CD4-positive, alpha-beta T cell treated with Interleukin-21 for 1 hour (primary cell): Measurements from ENCODE around the gene ST7.
A peak's percentile ranks its signal among the peaks of the same experiment; 100 is the strongest.
"Not testable (repeated sequence)": the region's sequence is repeated elsewhere in the genome, so short reads cannot be mapped to it uniquely, and the experiment has no call there.

Experiments used
- DNase-seq: peaks from one replicate; pipeline ENCODE4 v3.0.0-alpha.2; 2020

ST7 gene

GRCh38 chr7:117010375-117011133, 57.3 kb downstream of the ST7 start:
- no peak for DNase-seq

- no peak for DNase-seq
Observed at GRCh38 chr7:117011419-117012260, 58.3 kb downstream of the ST7 start.

DNA sequence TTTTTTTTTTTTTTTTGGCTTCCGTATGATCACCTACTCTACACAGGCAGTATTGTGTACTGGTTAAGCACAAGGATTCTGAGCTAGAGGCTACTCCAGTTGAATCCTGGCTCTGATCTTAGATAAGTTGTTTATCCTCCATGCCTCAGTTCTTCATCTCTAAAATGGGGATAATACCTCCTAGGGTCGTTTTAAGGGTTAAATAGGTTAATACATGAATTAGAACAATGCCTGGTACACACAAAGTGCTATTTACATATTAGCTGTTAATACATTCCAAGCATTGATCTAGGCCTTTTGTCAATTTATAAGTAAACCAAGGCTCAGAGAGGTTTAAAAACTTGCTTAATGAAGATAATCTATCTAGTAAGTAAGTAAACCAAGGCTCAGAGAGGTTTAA, 59.0 kb downstream of the ST7 start:
- no peak for DNase-seq

DNA sequence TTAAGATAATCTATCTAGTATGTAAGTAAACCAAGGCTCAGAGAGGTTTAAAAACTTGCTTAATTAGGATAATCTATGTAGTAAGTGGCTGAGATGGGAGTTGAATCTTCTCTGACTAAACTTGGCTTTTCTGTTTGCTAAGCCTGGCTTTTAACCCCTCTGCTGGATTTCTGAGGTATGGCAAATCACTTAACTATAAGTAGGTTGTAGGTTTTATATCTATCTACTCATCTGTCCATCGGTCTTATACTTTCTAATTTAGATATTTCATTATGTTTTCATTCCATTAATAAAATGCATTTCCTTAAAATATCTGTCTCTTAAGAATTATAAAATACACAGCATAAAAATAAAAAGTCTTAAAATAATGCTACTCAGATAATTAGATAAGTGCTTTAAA, 59.4 kb downstream of the ST7 start:
- peak; percentile 35 for DNase-seq

DNA sequence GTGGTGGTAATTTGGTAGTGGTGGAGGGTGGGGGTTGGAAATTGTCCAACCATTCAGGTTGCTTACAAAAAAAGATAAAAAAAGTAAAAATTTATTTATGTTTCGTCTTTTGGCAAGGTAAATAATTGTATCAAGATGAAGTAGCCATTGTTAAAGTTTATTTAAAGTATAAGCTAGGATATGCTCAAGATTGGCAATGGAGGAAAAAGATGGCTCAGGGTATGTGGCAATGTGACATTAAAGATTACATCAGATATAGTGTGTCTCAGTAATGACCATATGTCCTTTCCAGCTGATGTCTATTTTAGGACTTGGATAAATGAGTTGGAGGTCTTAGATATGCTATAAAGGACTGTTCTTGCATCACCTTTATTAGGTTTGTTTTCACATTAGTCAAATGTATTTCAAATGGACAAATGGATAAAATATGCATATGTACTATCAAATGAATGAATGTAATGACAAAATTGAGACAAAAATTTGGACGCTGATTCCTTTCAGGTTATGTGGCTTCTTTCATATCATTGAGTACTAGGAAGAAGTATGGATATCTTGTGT, 60.9 kb downstream of the ST7 start:
- DNase-seq: no peak

- DNase-seq: peak; percentile 13
Observed at GRCh38 chr7:117014673-117015133, 61.4 kb downstream of the ST7 start.

DNA sequence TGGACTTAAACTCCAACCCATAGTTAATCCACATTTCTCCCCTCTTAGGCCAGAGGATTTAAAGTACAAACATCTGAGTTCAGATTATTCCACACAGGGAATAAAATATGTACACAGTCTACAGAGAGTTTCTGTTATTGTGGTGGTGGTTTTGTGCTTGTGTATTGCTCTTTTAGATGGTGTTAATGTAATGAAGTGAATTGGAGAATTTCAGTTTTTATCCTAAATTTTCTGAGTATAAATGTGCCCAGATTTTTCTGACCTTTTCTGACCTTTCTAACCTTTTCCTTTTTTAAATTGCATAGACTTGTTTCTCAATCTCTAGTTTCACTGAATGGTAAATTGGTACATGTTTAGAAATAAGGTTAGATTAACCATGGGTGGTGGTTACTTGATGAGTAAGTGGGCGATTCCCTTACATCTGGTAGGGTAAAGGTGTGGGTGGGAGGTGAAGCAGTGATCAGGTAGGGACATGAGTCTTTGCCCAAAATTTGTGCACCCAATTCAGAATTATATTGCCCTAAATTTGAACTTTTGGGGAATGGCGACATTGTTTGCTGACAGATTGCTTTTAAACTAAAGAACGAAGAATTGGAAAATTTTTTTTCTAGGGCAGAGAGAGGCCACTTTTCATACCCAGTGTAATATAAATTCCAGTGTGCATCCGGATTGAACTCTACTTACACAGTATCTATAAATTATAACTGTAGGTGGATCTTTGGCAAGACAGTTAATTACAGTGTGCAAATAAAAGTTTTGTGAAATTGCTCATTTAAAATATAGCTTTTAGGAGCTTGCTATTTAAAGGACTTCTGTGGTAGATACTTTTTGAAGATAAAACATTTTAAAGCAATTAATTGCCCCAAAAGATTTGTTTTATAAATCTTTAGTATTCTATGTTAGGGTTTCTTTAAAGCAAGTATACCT, 62.2 kb downstream of the ST7 start:
- no peak for DNase-seq

DNA sequence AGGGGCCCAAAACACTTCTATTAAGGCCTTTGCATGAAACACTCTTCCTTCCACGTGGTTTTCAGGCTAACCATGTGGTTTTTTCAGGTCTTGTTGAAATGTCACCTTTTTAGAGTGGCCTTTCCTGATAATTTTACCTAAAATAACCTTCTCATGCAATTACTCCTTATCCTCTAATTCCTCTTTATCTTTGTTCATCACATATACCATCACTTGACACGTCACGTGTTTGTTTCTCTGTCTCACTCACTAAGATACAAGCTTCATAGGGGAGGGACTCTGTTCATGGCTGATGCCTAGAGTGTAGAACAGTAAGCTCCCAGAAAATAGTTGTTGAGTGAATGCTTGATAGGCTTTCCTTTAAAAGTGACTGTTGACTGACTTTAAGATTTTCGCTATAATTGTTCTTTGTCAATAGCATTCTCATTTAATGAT, 63.7 kb downstream of the ST7 start:
- no peak for DNase-seq

- DNase-seq: no peak
Observed at GRCh38 chr7:117017702-117018266, 64.5 kb downstream of the ST7 start.

DNA sequence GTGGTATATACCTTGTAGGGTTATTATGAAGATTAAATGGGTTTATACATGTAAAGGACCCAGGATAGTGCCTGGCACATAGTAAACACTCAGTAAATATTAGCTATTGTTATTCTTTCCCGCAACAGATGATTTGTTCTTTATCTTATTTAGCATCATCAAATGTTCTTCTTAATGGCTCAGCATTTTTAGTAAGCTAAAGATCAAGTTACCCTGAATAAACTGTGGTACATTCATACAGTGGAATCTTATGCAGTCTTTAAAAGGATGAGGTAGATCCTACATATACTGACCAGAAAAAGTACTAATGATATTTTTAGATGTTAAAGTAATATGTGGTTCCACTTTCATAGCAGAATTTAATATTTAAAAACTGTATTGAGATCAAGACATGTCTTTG, 65.4 kb downstream of the ST7 start:
- no peak for DNase-seq

GRCh38 chr7:117019287-117019686, 66.0 kb downstream of the ST7 start:
- DNase-seq: no peak

DNA sequence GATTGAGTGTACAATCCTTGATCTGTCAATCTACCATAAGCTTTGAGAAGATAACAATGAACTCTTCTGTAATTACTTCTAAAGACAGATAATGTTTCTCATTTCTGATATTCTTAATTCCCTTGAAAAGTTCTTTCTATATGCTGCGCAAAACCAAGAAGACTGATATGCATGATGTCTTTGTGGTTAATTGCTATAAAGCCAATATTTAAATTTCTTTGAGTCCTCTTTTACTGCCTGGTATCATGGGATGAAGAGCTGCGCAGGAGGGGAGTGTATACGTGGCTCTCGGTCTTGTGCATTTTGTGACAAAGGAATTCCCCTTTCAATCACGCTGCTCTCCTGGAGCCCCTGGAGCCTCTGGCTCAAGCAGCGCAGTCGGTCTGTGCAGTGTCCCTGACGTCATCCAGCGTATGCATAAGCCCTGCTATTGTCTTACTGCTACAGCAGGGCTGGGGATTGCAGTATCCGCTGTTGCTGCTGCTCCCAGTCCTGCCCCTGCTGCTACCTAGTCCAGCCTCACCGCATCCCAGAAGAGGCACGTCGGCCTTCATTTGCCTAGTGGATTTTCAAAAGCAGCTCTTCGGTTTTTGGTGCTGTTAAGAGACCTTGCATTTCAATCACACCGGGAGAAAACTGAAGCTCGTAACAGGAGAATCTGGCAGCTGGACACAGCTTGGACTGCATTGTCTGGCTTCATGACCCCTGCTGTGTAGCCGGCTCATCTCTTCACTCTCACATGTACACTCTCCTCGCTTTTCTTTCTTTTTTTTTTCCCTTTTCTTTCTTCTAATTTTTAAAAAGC, 66.7 kb downstream of the ST7 start:
- no peak for DNase-seq

DNA sequence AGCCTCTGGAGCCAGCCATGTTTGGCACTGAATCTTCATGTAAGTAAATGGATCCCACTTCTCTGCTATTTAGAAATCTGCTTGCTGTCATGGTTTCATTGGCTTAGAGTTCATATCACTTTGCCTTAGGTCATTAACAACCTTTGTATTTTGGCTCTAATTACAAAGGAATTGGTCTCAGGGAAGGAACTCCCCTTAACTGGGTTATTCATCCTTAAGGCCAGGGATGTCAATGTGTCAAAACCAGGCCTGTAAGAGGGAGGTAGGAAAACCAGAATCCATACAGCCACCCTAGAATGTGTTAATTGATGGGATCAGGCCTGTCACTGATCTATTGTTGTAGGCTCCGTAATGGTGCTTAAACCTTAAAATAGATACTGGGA, 67.3 kb downstream of the ST7 start:
- no peak for DNase-seq

- DNase-seq: no peak
Observed at GRCh38 chr7:117021366-117021765, 68.1 kb downstream of the ST7 start.

DNA sequence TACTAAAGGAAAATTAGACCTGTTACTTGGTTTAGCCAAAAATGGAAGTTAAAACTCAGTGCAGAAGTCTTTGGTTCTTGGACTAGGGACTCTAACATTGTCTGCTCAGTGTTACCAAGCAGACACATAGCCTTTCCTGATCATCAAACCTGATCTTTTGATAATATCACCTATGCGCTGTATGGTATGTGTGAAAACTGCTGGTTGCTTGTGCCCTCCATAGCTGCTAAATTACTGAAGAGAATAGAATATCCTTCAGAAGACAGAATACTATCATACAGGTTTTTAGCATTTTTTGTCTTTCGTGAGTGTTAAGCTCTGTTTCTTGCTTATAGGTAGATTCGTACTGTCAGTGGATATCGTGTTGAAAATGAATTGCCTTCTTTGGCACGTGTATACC, 68.7 kb downstream of the ST7 start:
- no peak for DNase-seq

- no peak for DNase-seq
Observed at GRCh38 chr7:117023325-117023854, 70.1 kb downstream of the ST7 start.

DNA sequence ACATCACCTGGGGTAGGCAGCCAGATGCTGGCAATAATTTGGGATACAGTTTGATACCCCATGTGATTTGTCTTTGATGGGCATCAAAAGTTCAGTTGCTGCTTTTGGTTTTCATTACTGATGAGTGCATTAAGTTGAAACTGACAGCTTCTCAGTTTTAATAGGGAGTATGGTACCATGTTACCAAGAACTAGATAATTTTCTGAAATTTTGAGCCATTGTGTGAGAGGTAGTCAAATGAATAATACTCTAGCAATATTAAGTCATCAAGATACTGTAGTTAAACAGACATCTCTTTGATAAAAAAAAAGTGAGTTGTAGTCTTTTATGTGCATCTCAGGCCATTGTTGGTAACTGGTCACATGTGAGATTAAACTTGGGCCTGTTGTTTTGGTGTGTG, 71.5 kb downstream of the ST7 start:
- DNase-seq: no peak

DNA sequence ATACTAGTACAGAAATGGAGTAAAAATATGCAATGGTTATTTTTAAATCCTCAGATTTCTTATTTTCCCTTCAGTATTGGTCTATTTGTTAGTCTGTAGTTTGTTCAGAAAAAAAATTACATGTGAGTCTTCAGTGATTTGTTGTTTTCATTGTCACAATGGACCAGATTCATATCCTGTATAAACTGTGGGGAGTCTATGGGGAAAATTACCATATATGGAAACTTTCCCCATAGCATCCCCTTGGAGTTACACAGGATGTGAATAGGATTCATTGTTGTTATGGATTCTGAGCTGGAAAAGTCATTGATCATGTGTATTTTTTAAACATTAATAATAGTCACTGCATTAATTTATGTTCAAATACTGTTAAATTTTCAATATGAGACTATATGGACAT, 72.6 kb downstream of the ST7 start:
- no peak for DNase-seq

GRCh38 chr7:117030346-117030745, 77.0 kb downstream of the ST7 start:
- DNase-seq: not testable (repeated sequence)

GRCh38 chr7:117030793-117031192, 77.5 kb downstream of the ST7 start:
- DNase-seq: not testable (repeated sequence)

DNA sequence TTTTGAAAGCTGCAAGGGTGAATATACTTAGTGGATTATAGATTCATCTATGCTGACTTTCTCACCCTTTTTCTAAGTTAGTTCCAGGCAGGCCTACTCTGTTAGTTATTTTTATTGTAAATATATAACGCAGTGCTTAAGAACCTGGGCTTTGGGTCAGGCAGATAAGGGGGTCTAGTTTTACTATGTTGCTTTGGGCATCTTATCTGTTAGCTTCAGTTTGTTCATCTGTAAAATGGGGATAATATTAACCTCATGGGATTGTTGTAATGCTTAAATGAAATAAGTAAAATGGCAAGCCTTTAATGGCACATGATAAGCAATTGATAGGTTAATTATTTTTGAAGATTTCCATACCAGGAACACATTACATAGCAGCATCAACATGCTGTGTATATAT, 79.5 kb downstream of the ST7 start:
- no peak for DNase-seq
